Thyroid gland (tissue), 4 donors: Measurements from ENCODE around the gene TRIM41. TPM values are rescaled to one million over a fixed set of nuclear protein-coding genes. Genes with fewer than 3 reads are reported as not detected.

Source experiments
- microRNA-seq: library from miRNA; unstranded; fragments of <30 nt; microRNA quantifications from one replicate; pipeline ENCODE4, GENCODE V29; 2016
- small RNA-seq: library from RNA; depleted of rRNA; stranded (forward); fragments of <200 nt; gene quantifications from one replicate; pipeline ENCODE3, GENCODE V24; 2016
- total RNA-seq, 4 donors: library from RNA; depleted of rRNA; stranded (reverse); fragments of >200 nt; gene quantifications; one replicate each; pipeline ENCODE4 v1.2.3, GENCODE V29; 2016

TRIM41 gene
- total RNA-seq, 4 donors from 2014 or later, result 18.8 to 31.1 (median 22.8) TPM

Small RNAs within 50 kb of the gene (microRNA-seq; reads per million reads assigned to microRNA genes)
- gene MIR4638, result 2.2 reads per million

Small RNAs within 50 kb of the gene (small RNA-seq; reads per million reads assigned to genes)
- gene MIR4638, result not detected
- not detected for gene SNORD95
- not detected for gene SNORD96A

Other genes with a start within 250 kb of the TRIM41 start
- gene BTNL3, start 234.4 kb upstream of the TRIM41 start, total RNA-seq, result under 1 TPM in 1 of 4 donors, not detected in 3; 0.50 TPM
- gene BTNL9, start 183.0 kb upstream of the TRIM41 start, total RNA-seq, result 10 to 100 TPM; 12.9 to 77.1 (median 34.3) TPM
- not detected for gene OR2V1, start 92.1 kb upstream of the TRIM41 start, total RNA-seq
- gene OR2V2, start 75.7 kb upstream of the TRIM41 start, total RNA-seq, result not detected
- gene TRIM7, start 18.1 kb upstream of the TRIM41 start, total RNA-seq, result 10 to 100 TPM; 12.3 to 14.2 (median 13.0) TPM
- 1,000 to 10,000 TPM; 2,254 to 3,332 (median 2,569) TPM for gene RACK1, start 20.6 kb downstream of the TRIM41 start, total RNA-seq
- gene TRIM52, start 37.9 kb downstream of the TRIM41 start, total RNA-seq, result 10 to 100 TPM; 14.8 to 30.8 (median 23.8) TPM
- under 1 TPM in 1 of 4 donors, not detected in 3; 0.45 TPM for gene OR4F3, start 144.0 kb downstream of the TRIM41 start, total RNA-seq